HL-60/S4 (cell line): ENCODE results near the gene GPRC5B.

Experiments used
- in situ Hi-C: fragments of 300-500 bp; cut with MboI; formaldehyde crosslinking; loops from 2 replicates; pipeline ENCODE4 v1.14.3; 2022; ENCODE audit warnings: low sequenced_read_pairs

The GPRC5B gene

GRCh38 chr16:19875900-19876299 is 8.7 kb downstream of the GPRC5B start:
- in situ Hi-C loops: loop anchor here (25.0 kb wide), 1 partner anchor 489 kb away; no protein-coding TSS in a partner anchor

DNA sequence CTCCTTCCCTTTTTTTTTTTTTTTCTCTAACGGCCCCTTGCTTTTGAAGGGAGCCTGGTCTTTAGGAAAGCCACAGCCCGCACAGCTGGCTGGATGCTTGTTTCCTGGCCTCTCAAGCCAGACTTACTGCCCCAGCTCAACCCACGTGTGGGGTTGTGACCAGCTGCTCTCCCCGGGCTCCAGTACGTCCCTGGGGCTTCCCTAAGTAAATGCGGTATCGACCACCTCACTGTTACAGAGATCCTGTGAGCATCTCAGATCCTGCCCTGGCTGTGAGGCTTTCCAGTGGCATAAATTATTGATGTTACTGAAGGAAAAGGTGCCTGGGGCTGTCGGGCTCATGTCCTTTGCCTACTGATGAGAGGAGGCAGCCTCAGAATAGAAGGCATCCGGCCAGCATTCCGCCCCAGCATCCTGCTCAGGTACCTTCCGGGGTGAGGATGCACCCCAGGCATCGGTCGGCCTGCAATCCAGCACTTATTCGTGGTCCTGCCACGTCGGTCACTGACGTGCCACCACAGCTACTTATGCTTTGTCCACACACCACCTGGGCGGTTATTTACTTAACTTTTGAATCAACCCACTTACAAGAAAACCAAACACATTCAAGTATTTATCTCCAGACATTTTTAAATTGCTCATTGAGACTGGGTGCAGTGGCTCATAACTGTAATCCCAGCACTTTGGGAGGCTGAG is 9.6 kb downstream of the GPRC5B start:
- in situ Hi-C loops: loop anchor here (25.0 kb wide), 1 partner anchor 488 kb away; no protein-coding TSS in a partner anchor

- in situ Hi-C loops: no loop called here
These were observed 10.6 kb downstream of the GPRC5B start for GRCh38 chr16:19874026-19874425.

DNA sequence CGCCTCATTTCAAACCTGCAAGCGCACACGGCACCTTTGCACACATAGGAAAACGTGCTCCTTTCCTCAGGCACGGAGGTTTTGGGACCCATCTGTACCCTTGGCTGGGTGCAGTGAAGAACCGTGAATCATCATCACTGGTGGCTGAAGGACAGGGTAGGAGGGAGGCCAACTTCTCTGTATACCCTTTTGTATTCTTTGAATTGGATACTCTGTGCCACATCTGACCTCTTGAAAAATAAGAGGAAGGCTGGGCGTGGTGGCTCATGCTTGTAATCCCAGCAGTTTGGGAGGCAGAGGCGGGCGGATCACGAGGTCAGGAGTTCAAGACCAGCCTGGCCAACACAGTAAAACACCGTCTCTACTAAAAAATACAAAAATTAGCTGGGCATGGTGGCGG is 11.7 kb downstream of the GPRC5B start:
- in situ Hi-C loops: no loop called here

GRCh38 chr16:19872179-19872863 is 12.3 kb downstream of the GPRC5B start:
- in situ Hi-C loops: no loop called here

GRCh38 chr16:19871721-19872120 is 12.9 kb downstream of the GPRC5B start:
- in situ Hi-C loops: no loop called here

DNA sequence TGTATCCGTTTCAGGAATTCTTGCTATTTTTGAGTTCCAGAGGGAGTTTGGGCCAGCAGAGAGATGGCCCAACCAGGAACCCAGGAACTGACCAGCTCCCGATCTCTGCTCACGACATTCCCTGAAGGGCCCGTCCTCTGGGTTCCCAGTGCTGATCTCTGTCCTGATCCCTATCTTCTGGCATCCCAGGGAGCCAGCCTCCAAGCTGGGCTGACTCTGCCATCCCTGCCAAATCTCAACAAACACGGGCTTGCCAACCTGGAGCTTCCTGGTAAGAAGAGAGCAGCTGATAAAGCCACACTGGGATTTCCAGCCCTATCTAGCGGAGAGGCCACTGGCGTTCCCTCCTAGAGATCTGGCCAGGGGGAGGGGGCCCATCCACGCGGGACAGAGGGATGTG is 16.2 kb downstream of the GPRC5B start:
- in situ Hi-C loops: no loop called here

DNA sequence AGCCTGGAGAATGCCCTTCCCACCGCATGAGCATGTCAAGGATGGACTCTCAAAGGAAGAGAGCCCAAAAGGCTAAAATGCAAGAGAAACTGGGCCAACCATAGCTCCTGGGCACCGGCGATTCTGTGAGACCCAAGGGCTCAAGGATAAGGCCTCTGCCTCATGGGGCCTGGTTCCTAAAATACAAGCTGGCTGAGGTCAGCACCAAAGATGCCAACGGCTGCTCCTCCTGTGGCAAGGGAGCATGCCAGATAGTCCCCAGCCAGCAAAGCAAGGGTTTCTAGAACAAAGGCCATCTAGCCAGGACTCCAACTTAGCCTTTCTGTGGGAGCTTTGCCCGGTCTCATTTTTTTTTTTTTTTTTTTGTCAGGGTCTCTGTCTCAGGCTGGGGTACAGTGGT is 20.1 kb downstream of the GPRC5B start:
- in situ Hi-C loops: no loop called here

- in situ Hi-C loops: no loop called here
These were observed 20.7 kb downstream of the GPRC5B start for GRCh38 chr16:19863990-19864389.

- in situ Hi-C loops: no loop called here
These were observed 22.8 kb downstream of the GPRC5B start for GRCh38 chr16:19861811-19862327.

- in situ Hi-C loops: no loop called here
These were observed 23.5 kb downstream of the GPRC5B start for GRCh38 chr16:19861133-19861532.

DNA sequence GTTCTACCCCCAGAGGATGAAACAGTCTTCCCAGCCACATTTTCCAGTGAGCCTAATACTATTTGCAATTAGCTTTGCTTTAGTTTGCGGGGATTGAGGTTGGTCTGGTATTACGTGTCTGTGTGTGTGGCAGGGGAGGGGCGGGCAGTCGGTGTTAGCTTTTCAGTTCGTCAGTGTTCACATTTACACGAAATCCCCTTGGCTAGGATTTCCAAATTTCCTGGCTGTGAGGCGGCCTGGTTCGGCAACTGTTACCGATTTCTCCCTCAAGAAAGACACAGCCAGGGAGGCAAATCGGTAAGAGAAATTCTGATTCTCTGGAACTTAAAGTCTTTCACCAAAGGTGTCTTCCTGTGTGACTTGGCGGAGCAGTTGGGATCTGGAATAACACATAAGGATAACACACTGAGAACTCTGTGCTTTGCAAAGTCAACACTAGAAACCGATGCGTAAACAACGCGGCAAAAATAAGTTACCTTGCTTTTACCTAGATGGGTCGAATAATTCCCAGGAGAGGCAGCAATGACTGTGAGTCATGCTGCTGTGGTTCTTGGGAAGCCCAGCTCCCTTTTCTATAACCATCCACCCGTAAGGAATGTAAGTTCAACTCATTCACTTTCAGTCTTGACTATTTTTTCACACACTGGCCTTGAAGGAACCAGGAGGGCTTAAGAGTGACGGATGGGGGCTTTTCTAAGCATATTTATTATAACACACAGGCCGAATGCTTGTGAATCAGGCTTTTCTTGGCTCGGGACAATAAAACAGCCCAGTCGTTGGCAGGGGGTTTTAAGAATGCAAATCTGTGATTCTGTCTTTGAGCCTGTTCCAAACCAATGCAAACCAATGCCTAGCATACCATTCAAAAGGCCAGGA is 24.2 kb downstream of the GPRC5B start:
- in situ Hi-C loops: no loop called here

DNA sequence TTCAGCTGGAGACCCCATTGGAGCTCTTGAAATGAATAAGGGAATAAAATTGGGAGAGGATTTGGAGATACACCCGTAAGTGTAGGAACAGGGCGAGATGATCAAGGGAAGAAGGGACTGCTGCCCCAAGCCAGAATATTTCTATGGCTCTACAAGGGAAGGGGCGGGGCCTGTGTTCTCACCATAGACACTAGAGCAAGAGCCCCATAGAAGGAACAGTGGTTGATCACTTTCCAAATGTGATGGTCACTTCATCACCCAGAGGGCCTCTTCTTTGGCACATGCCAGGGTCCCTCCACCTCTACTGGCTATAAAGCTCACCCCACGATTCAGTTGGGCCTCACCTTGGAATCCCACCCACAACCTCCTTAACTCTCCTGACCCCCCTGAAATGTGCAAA is 25.0 kb downstream of the GPRC5B start:
- in situ Hi-C loops: no loop called here

DNA sequence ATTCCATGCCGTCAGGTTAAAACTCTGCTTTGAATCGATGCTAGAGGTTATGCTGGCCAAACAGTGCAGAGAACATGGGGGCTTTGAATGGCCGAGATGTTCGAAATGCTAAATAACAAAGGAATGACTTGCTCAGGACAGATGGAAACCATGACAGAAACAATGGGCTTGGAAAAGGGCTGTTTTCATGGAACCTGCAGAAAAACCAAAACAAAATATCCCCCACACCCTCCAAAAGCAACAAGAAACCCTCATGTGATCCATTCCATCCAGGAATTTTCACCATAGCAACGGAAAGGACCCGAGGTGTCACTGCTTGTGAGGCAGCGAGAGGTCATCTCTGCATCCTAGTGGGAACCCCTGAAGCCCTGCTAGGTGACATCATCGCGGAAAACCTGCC is 25.5 kb downstream of the GPRC5B start:
- in situ Hi-C loops: no loop called here

- in situ Hi-C loops: no loop called here
These were observed 26.2 kb downstream of the GPRC5B start for GRCh38 chr16:19858340-19859018.

- in situ Hi-C loops: no loop called here
These were observed 26.9 kb downstream of the GPRC5B start for GRCh38 chr16:19857593-19858339.

GRCh38 chr16:19856120-19856519 is 28.5 kb downstream of the GPRC5B start:
- in situ Hi-C loops: no loop called here

- in situ Hi-C loops: no loop called here
These were observed 30.1 kb downstream of the GPRC5B start for GRCh38 chr16:19854543-19854876.

GRCh38 chr16:19853742-19854542 is 30.7 kb downstream of the GPRC5B start:
- in situ Hi-C loops: no loop called here
